GM15510 (cell line): ENCODE data around the gene XCL2.

Source experiments
- POLR2A ChIP-seq: IDR thresholded peaks from 3 replicates; pipeline ENCODE4 v1.6.1; 2011; ENCODE audit warnings: borderline replicate concordance; ENCODE audit not compliant: insufficient read length; ENCODE audit errors: extremely low read depth

Gene XCL2

DNA sequence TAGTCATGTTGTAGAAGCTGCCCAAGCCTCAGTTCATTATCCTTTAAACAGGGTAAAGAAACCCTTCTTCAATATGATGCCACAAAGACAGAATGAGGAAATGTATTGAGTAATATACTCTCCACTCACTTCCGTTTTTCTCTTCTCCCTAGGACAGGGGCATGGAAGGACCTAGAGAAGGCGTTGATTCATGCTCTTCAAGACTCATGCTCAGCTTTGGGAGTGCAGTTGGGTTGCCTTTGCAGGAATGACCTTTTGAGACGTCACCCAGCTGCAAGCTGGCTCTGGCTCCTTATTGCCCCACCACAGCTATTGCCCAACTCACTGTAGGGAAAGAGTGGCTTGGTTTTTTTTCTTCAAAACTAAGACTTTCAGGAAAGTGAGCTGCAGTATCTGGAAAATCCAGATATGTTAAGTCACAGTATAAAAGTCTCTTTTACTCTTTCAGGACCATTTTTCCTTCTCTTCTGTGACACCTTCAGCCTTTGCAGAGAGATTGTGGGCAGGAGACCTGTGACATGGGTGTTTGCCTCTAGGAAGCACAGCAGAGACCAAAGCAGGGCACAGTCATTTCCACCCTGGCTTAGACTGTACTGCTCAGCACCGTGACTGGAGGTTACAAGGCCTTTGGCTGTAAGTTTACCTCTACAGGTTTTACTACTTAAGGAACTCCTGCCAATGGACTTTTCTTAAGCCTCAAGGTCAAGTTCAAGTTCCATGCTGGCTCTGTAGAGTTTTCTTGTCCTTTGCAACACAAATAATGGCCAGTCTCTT, 39.5 kb downstream of the XCL2 start:
- TF ChIP-seq POLR2A, result no peak

DNA sequence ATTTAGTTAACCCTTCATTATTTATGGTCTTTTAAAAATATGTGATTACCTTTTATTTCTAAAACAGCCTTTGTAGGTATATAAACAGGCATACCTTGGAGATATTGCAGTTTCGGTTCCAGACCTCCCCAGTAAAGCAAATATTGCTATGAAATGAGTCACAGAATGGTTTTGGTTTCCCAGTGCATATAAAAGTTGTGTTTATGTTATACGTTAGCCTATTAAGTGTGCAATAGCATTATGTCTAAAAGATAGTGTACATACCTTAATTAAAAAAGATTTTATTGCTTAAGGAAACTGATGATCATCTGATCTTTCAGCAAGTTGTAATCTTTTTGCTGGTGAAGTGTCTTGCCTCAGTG, 44.1 kb downstream of the XCL2 start:
- no peak for TF ChIP-seq POLR2A

DNA sequence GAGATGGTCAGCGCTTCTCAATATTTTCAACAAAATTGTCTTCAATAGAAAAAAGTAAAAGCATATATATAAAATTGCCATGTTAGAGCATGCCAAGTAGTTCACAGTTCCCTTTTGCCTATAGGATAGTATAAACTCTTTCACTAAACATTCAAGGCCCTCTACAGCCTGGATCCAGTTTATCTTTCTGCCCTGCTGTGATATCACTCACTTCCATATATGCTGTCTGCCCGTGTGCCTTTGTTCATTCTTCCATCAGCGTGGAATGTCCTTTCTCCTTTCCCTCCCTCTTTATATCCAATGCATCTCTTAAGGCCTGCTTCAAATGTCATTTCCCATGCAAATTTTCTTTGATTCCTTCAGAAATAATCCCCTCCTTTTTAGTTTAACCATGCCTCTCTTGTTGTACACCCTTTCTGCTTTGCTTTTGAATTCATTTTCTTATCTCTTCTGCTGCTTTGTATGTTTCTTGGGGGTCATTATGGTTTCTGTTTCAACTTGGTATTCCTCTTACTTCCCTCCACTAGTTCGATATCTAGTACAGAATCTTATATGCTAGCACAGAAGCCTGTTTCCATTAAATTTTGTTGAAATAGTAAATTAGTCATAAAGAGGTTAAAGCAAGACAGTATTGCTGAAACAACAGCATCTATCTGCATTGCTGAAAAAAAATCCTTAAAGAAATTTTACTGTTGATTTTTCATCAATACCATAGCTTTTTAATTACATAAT, 44.7 kb downstream of the XCL2 start:
- TF ChIP-seq POLR2A, result no peak

DNA sequence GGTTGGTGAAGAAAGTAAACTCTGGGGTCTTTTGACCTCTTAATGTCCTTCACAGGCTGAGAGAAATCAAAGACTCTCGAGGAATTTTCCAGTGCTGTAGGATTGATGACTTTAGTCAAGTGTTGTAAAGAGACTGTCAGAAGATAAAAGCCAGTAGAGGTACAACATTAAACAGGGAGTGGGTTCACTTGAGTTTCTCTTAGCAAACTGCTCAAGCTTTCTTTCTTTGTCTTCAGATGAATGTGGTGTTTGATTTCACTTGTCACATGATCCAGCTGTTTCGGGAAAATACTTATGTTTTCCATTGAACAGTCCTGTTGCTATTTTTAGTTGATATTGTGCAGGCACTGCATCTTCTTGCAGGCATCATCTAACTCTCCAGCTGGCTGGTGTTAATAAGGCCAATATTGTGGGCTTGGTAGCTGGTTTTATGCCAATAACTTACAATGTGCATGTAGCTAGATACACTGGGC, 45.6 kb downstream of the XCL2 start:
- TF ChIP-seq POLR2A, result no peak

DNA sequence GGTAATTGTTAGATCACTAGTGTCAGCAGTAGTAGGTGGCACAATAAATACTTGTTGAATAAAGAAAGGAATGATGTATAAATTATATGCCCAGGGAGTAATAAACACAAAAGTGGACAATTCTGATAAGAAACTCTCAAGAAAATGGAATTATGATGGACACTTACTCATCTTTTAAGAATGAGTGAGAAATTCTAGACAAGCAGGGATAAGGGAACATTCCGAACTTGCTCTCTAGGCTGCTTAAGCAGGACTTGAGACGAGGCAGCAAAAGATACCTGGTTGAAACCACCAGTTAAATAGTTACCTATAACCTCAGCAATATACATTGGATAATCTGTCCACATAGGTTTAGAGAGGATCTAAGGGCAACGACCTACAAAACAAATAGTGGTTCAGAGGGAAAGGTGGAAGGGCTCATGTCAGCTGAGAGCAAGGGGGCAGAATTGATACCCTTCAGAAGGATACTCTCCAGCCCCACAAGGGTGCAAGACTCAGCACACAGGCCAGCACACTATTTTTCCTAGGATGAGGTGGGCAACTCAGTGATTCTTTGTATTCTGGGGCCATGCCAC, 46.3 kb downstream of the XCL2 start:
- no peak for TF ChIP-seq POLR2A

DNA sequence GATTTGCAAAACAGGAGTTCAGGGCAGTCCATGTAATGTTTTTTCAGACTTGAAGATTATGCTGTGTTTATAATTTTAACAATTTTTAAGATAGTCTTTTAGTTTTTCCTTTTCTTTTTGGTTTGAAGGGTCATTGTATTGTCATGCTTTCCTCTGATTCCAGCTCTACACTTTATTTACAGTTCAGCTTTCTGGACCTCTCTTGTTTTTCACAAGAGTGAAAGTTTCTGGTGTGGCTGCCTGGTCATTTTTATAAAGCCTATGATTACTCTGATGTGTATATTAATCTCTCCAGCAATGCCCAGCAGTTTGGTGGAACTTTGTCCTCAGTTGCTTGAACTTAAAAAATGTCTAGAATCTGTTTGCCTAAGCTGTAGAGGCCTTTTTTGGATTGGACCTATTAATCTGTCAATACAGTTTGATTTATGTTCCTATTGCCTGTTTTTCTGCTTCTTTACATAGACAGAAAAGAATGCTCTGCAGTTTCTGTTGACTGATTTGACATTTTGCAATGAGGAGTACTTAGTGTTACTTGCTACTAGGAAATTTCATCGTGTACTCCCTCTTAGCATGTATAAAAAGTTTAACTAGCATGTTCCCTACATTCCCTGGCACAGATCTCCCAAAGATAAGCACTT, 52.2 kb downstream of the XCL2 start:
- no peak for TF ChIP-seq POLR2A
